Natural killer cell (primary cell): ENCODE data around the gene SECISBP2. TPM values are rescaled to one million over a fixed set of nuclear protein-coding genes. Genes with fewer than 3 reads are reported as not detected.
A peak's percentile ranks its signal among the peaks of the same experiment; 100 is the strongest.

ENCODE experiments used
- ATAC-seq, 3 donors: fragments of 150-1000 bp in 2 of 3; fragments of 200-7000 bp in 1 of 3; cut with Tn5 transposase; 1 replicate in 1 of 3; 2 replicates in 2 of 3; pipeline ENCODE4 v1.10.0; 2021; ENCODE audit warnings: mild to moderate bottlenecking in 2 of 3, moderate library complexity in 2 of 3
- DNase-seq, 2 donors: peaks; one replicate each; pipeline versions ENCODE4 v3.0.0 to v3.0.0-alpha.2; 2013 to 2021; ENCODE audit warnings: mixed read lengths in 1 of 2
- H3K27ac ChIP-seq: one replicate; pipeline ENCODE4 v1.5.1; 2013; ENCODE audit warnings: mild to moderate bottlenecking, low read length
- H3K27me3 ChIP-seq: one replicate; pipeline ENCODE4 v1.6.1; 2013; ENCODE audit warnings: low read length; ENCODE audit not compliant: control insufficient read depth, insufficient read depth
- H3K36me3 ChIP-seq: one replicate; pipeline ENCODE4 v1.6.1; 2013; ENCODE audit warnings: low read length; ENCODE audit not compliant: control insufficient read depth, insufficient read depth
- H3K4me1 ChIP-seq: one replicate; pipeline ENCODE4 v1.6.1; 2013; ENCODE audit warnings: low read length; ENCODE audit not compliant: control insufficient read depth, insufficient read depth
- H3K4me3 ChIP-seq: one replicate; pipeline ENCODE4 v1.5.1; 2013; ENCODE audit warnings: low read length
- H3K9me3 ChIP-seq: one replicate; pipeline ENCODE4 v1.6.1; 2013; ENCODE audit warnings: low read length; ENCODE audit not compliant: control insufficient read depth, insufficient read depth
- H3K27ac Mint-ChIP-seq, 2 donors: one replicate each; pipeline ENCODE4 v1.8.0; 2022; ENCODE audit warnings: mild to moderate bottlenecking in 2 of 2, mixed read lengths in 2 of 2, moderate library complexity in 1 of 2
- H3K27me3 Mint-ChIP-seq, 2 donors: one replicate each; pipeline ENCODE4 v1.8.0; 2022; ENCODE audit warnings: low read depth in 2 of 2, mixed read lengths in 2 of 2
- H3K36me3 Mint-ChIP-seq: one replicate; pipeline ENCODE4 v1.8.0; 2022; ENCODE audit warnings: mixed read lengths
- H3K4me1 Mint-ChIP-seq, 2 donors: one replicate each; pipeline ENCODE4 v1.8.0; 2022; ENCODE audit warnings: mixed read lengths in 2 of 2
- H3K4me3 Mint-ChIP-seq: one replicate; pipeline ENCODE4 v1.8.0; 2022; ENCODE audit warnings: mild to moderate bottlenecking, moderate library complexity, mixed read lengths
- H3K9me3 Mint-ChIP-seq, 2 donors: one replicate each; pipeline ENCODE4 v1.8.0; 2022; ENCODE audit warnings: mixed read lengths in 2 of 2
- WGBS: methylation state at CpG from one replicate; pipeline ENCODE4 v1.1.7; 2013; ENCODE audit warnings: missing lambda C conversion rate; ENCODE audit not compliant: insufficient coverage; 5-methylcytosine and 5-hydroxymethylcytosine counted together
- intact Hi-C: fragments of 100-400 bp; cut with micrococcal nuclease; formaldehyde crosslinking; loops from one replicate; pipeline ENCODE4 v1.14.2; 2022
- total RNA-seq, 4 donors: library from RNA; stranded (reverse); fragments of 120-200 nt in 1 of 4; gene quantifications; one replicate each; pipeline versions ENCODE4 v1.2.3 to v1.2.4, GENCODE V29; 2013 to 2022
- TF ChIP-seq, protein P1 (sequence below): fragments of 200-600 bp; IDR thresholded peaks from one replicate; pipeline ENCODE4 v1.8.0; 2022; ENCODE audit warnings: antibody characterized with exemption

The SECISBP2 gene
- total RNA-seq, 3 donors from 2014 or later (not counting 1 experiment from before 2014, with no cell fraction given): 79.5 to 95.8 (median 88.7) TPM

DNA sequence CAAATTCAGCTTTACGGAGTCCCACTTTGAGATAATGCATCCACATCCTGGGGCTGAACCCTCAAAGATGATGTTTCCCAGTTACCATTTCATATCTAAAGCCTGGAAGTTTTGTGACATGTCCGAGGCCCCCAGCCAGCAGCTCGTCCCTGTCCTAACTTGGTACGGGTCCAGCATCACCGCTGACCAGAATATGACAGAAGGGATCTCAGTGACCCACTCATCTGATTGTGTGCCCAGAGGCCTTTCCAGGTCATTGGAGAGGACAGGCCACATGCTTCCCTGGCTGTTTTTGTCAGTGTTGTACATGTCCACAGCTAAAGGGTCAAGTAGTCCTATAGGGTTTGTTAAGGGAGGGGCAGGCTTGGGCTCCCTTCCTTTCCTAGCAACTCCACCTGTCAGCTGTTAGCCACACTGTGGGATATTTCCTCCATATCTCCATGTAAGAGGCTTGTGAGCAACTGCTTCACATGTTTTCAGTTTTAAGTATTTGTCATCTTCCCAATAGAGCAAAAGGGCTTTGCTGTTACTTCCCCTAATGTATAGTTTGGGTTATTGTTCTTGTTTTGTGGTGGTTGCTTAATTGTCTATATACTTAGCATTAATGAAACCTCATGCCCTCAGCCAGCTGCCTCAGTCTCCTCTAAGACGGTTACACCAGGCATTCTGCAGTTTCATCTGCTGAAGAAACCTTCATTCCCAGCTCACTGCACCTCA, 33.4 kb downstream of the SECISBP2 start:
- Histone ChIP-seq H3K4me3 (no peak overlapping the region), H3K4me1 (peaks cover 16% of the 10 kb centered on the region), H3K36me3 (peaks cover 94% of the 10 kb centered on the region), H3K9me3 (no peaks in the 10 kb centered on the region), H3K27ac (no peak overlapping the region), H3K27me3 (no peaks in the 10 kb centered on the region)
- Mint-ChIP-seq H3K27ac (peak overlapping the region; percentile 82 to 89), H3K36me3 (peaks cover 33% of the 10 kb centered on the region), H3K27me3 (no peaks in the 10 kb centered on the region), H3K9me3 (no peaks in the 10 kb centered on the region), H3K4me3 (no peak overlapping the region), H3K4me1 (peaks cover 24 to 25% of the 10 kb centered on the region in 2 donors)
- 93% methylated on average over 6 of the region's 6 CpGs for WGBS
- no peak for ATAC-seq
- intact Hi-C loops: no loop called here
- TF ChIP-seq, protein P1, sequence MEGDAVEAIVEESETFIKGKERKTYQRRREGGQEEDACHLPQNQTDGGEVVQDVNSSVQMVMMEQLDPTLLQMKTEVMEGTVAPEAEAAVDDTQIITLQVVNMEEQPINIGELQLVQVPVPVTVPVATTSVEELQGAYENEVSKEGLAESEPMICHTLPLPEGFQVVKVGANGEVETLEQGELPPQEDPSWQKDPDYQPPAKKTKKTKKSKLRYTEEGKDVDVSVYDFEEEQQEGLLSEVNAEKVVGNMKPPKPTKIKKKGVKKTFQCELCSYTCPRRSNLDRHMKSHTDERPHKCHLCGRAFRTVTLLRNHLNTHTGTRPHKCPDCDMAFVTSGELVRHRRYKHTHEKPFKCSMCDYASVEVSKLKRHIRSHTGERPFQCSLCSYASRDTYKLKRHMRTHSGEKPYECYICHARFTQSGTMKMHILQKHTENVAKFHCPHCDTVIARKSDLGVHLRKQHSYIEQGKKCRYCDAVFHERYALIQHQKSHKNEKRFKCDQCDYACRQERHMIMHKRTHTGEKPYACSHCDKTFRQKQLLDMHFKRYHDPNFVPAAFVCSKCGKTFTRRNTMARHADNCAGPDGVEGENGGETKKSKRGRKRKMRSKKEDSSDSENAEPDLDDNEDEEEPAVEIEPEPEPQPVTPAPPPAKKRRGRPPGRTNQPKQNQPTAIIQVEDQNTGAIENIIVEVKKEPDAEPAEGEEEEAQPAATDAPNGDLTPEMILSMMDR: no peak
- DNase-seq: no peak

- peaks cover 33% of the 10 kb centered on the region for H3K36me3 Mint-ChIP-seq
- no peak overlapping the region for H3K27ac ChIP-seq
Measured at GRCh38 chr9:89352451-89352850, 34.2 kb downstream of the SECISBP2 start.

DNA sequence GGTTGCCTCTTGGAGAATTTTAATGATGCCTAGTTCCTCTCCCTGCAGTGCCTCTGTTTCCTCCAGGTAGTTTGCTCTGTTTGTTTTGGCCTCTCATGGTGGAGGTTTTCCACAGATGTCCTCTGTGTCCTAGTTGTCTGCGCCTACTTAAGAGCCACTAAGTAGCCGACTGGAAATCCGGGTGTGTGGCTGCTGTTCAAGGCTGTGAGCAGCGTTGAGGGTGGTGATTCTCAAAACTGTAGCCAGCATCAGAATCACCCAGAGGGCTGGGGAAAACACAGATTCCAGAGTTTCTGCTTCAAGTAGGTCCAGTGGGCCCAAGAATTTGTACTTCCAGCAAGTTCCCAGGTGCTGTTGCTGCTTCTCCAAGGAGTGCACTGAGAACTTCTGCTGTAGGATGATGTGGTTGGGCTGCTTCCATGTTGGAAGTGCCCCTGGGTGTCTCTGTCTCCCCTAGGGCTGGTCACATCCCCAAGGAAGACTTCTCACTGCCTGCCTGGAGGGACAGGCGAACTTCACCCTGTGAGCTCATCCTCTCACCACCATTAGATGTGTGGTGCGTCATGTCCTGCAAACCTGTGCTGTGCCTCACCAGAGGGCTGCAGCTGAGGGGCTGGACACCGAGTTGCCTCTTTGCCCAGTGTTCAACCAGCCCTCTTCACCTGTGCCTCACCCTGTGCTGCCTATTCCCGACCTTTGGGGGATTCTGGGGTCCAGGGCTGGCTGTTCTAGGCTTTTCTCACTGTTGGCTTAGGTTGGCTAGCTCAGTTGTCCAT, 34.8 kb downstream of the SECISBP2 start:
- peaks cover 37 to 38% of the 10 kb centered on the region in 2 donors for H3K4me1 Mint-ChIP-seq
- no peak overlapping the region for H3K27ac ChIP-seq
- ATAC-seq (no peak), DNase-seq (no peak)
- H3K27ac Mint-ChIP-seq: peak overlapping the region; percentile 82 to 89
- no peaks in the 10 kb centered on the region for H3K27me3 Mint-ChIP-seq
- H3K9me3 Mint-ChIP-seq: no peaks in the 10 kb centered on the region
- over 99% methylated on average over 8 of the region's 8 CpGs for WGBS
- no peaks in the 10 kb centered on the region for H3K9me3 ChIP-seq
- TF ChIP-seq, protein P1: no peak
- no peaks in the 10 kb centered on the region for H3K27me3 ChIP-seq
- peaks cover 25% of the 10 kb centered on the region for H3K4me1 ChIP-seq
- H3K36me3 ChIP-seq: peaks cover 96% of the 10 kb centered on the region
- peaks cover 33% of the 10 kb centered on the region for H3K36me3 Mint-ChIP-seq
- intact Hi-C loops: no loop called here
- no peak overlapping the region for H3K4me3 ChIP-seq
- H3K4me3 Mint-ChIP-seq: peak overlapping the region; percentile 63

More at GRCh38 chr9:89352451-89352850, 34.2 kb downstream of the SECISBP2 start:
- Mint-ChIP-seq H3K4me3 (peak overlapping the region; percentile 63), H3K9me3 (no peaks in the 10 kb centered on the region), H3K4me1 (peaks cover 31 to 32% of the 10 kb centered on the region in 2 donors), H3K27me3 (no peaks in the 10 kb centered on the region), H3K27ac (peak overlapping the region; percentile 82 to 89)
- no peaks in the 10 kb centered on the region for H3K27me3 ChIP-seq
- DNase-seq: no peak
- intact Hi-C loops: no loop called here
- no peak overlapping the region for H3K4me3 ChIP-seq
- peaks cover 19% of the 10 kb centered on the region for H3K4me1 ChIP-seq
- H3K36me3 ChIP-seq: peaks cover 95% of the 10 kb centered on the region
- WGBS: 62% methylated on average over 3 of the region's 3 CpGs
- TF ChIP-seq, protein P1: no peak
- peak in 1 of 3 donors; percentile 26 for ATAC-seq
- no peaks in the 10 kb centered on the region for H3K9me3 ChIP-seq
